Measurements from ENCODE around the gene SLC1A4.

GRCh38 chr2:64975232-64975821, 13.9 kb upstream of the SLC1A4 start:
- TF ChIP-seq CTCF (IDR thresholded peaks at IDR 0.05), result no peak
- TF ChIP-seq EP300 (IDR thresholded peaks at IDR 0.05; ENCODE audit: low read depth), result no peak

Data from transverse colon (tissue), 3 donors.